IMR-90 (cell line): ENCODE measurements around the gene MAGEB2. TPM values are rescaled to one million over a fixed set of nuclear protein-coding genes. Genes with fewer than 3 reads are reported as not detected.

Experiments used
- ATAC-seq: fragments of 200-7000 bp; cut with Tn5 transposase; 2 replicates; pipeline ENCODE4 v1.9.1; 2020; ENCODE audit warnings: low read depth, mild to moderate bottlenecking, moderate library complexity
- BruUV-seq: library from RNA; stranded (reverse); fragments of 400-500 nt; replicated peaks from 2 replicates; lab custom pipeline; 2021; lab: Mats Ljungman, UMichigan
- CTCF ChIA-PET: fragments of 300-600 bp; formaldehyde crosslinking; extraction: SDS; loops from one replicate; lab custom pipeline; 2021; ENCODE audit warnings: antibody characterized with exemption; lab: Yijun Ruan, JAX
- POLR2A ChIA-PET: fragments of 300-600 bp; sonication (Branson Sonifier 250); formaldehyde crosslinking; loops from one replicate; lab custom pipeline; 2022; ENCODE audit warnings: antibody characterized with exemption; ENCODE audit not compliant: unreplicated experiment; lab: Charles Lee
- DNase-seq: peaks from one replicate; pipeline ENCODE4 v3.0.0; 2013
- H2AFZ ChIP-seq: replicated peaks from 2 replicates; pipeline ENCODE3; 2013; ENCODE audit warnings: low read length, mild to moderate bottlenecking; ENCODE audit not compliant: poor library complexity
- H2AK5ac ChIP-seq: 2 replicates; pipeline ENCODE4 v1.6.1; 2013; ENCODE audit warnings: low read depth, low read length, inconsistent platforms
- H2AK9ac ChIP-seq: replicated peaks from 2 replicates; pipeline ENCODE3; 2013; ENCODE audit warnings: mild to moderate bottlenecking, low read depth, low read length, moderate library complexity; ENCODE audit not compliant: poor library complexity
- H2BK120ac ChIP-seq: 2 replicates; pipeline ENCODE4 v1.6.1; 2013; ENCODE audit warnings: low read depth, low read length, inconsistent platforms
- H2BK15ac ChIP-seq: 3 replicates; pipeline ENCODE4 v1.6.1; 2013; ENCODE audit warnings: low read depth, low read length, inconsistent platforms
- H2BK20ac ChIP-seq: 2 replicates; pipeline ENCODE4 v1.6.1; 2013; ENCODE audit warnings: low read depth, mild to moderate bottlenecking, inconsistent platforms, low read length, moderate library complexity
- H2BK5ac ChIP-seq: 2 replicates; pipeline ENCODE4 v1.6.1; 2013; ENCODE audit warnings: mild to moderate bottlenecking, low read depth, low read length, inconsistent platforms; ENCODE audit not compliant: poor library complexity, severe bottlenecking
- H3K14ac ChIP-seq: replicated peaks from 2 replicates; pipeline ENCODE4 v1.6.1; 2013; ENCODE audit warnings: low read depth, low read length, inconsistent platforms
- H3K18ac ChIP-seq: 2 replicates; pipeline ENCODE4 v1.6.1; 2013; ENCODE audit warnings: low read depth, low read length, control low read depth
- H3K23ac ChIP-seq: 2 replicates; pipeline ENCODE4 v1.6.1; 2013; ENCODE audit warnings: low read depth, low read length, inconsistent platforms
- H3K27ac ChIP-seq: 2 replicates; pipeline ENCODE4 v1.5.1; 2013; ENCODE audit warnings: mild to moderate bottlenecking, control low read depth, low read length; ENCODE audit not compliant: insufficient read depth
- H3K27me3 ChIP-seq: 2 replicates; pipeline ENCODE4 v1.6.1; 2013; ENCODE audit warnings: low read length; ENCODE audit not compliant: control insufficient read depth, insufficient read depth
- H3K36me3 ChIP-seq: 2 replicates; pipeline ENCODE4 v1.6.1; 2013; ENCODE audit warnings: low read length, mixed read lengths; ENCODE audit not compliant: control insufficient read depth, insufficient read depth
- H3K4ac ChIP-seq: 2 replicates; pipeline ENCODE4 v1.6.1; 2013; ENCODE audit warnings: low read depth, low read length, inconsistent platforms
- H3K4me1 ChIP-seq: 2 replicates; pipeline ENCODE4 v1.6.1; 2013; ENCODE audit warnings: low read length, mixed read lengths; ENCODE audit not compliant: control insufficient read depth, insufficient read depth
- H3K4me2 ChIP-seq: 2 replicates; pipeline ENCODE4 v1.6.1; 2013; ENCODE audit warnings: low read depth, mild to moderate bottlenecking, control low read depth, low read length, moderate library complexity
- H3K4me3 ChIP-seq: 2 replicates; pipeline ENCODE4 v1.5.1; 2013; ENCODE audit warnings: low read depth, mild to moderate bottlenecking, control low read depth, low read length, moderate library complexity; ENCODE audit not compliant: insufficient read depth
- H3K56ac ChIP-seq: 2 replicates; pipeline ENCODE4 v1.6.1; 2013; ENCODE audit warnings: low read length, inconsistent platforms; ENCODE audit not compliant: insufficient read depth; ENCODE audit errors: extremely low read depth
- H3K79me1 ChIP-seq, 2 experiments: 2 replicates each; pipeline ENCODE4 v1.6.1; 2013; ENCODE audit warnings: low read length in 2 of 2, inconsistent platforms in 1 of 2, low read depth in 1 of 2
- H3K9ac ChIP-seq: 2 replicates; pipeline ENCODE4 v1.6.1; 2013; ENCODE audit warnings: low read depth, low read length, control low read depth
- H3K9me1 ChIP-seq: 2 replicates; pipeline ENCODE4 v1.6.1; 2013; ENCODE audit warnings: low read length, inconsistent platforms; ENCODE audit not compliant: insufficient read depth
- H3K9me3 ChIP-seq: 2 replicates; pipeline ENCODE4 v1.6.1; 2013; ENCODE audit warnings: low read length; ENCODE audit not compliant: control insufficient read depth, insufficient read depth
- H4K20me1 ChIP-seq: 2 replicates; pipeline ENCODE4 v1.6.1; 2013; ENCODE audit warnings: low read length, inconsistent platforms; ENCODE audit not compliant: insufficient read depth
- H4K5ac ChIP-seq: 2 replicates; pipeline ENCODE4 v1.6.1; 2013; ENCODE audit warnings: mild to moderate bottlenecking, low read depth, low read length, control low read depth
- H4K8ac ChIP-seq, 2 experiments: 2 replicates each; pipeline ENCODE4 v1.6.1; 2013; ENCODE audit warnings: low read depth in 2 of 2, low read length in 2 of 2, control low read depth in 1 of 2, inconsistent platforms in 1 of 2
- H4K91ac ChIP-seq: 2 replicates; pipeline ENCODE4 v1.6.1; 2013; ENCODE audit warnings: low read depth, low read length, inconsistent platforms; ENCODE audit not compliant: insufficient read depth
- CHD1 ChIP-seq: IDR thresholded peaks from 2 replicates; pipeline ENCODE4 v1.6.1; 2012; ENCODE audit warnings: low read depth, low read length, improper control_type of control experiment
- MAZ ChIP-seq: IDR thresholded peaks from 2 replicates; pipeline ENCODE4 v1.6.1; 2012; ENCODE audit warnings: low read depth, mild to moderate bottlenecking, low read length, improper control_type of control experiment, moderate library complexity, borderline replicate concordance
- WGBS, 2 experiments: methylation state at CpG; one replicate each; pipeline versions ENCODE4 v1.1.5 to v1.1.7; 2013; ENCODE audit warnings: missing lambda C conversion rate in 2 of 2; ENCODE audit not compliant: insufficient read length in 1 of 2; ENCODE audit errors: extremely low coverage in 2 of 2; 5-methylcytosine and 5-hydroxymethylcytosine counted together
- dilution Hi-C: fragments of 300-500 bp; cut with HindIII; formaldehyde crosslinking; loops from one replicate; pipeline ENCODE4 v1.14.3; 2018; ENCODE audit warnings: low sequenced_read_pairs; ENCODE audit not compliant: unreplicated experiment
- in situ Hi-C: fragments of 300-500 bp; cut with MboI; formaldehyde crosslinking; loops from 3 replicates; pipeline ENCODE4 v1.14.3; 2019; ENCODE audit warnings: low sequenced_read_pairs, inconsistent platforms, mixed read lengths
- intact Hi-C: fragments of 100-400 bp; cut with micrococcal nuclease; formaldehyde crosslinking; loops from 2 replicates; pipeline ENCODE4 v1.10.0; 2022
- polyA plus RNA-seq, 3 experiments: library from polyadenylated mRNA; depleted of rRNA; stranded (reverse); fragments of >200 nt; gene quantifications; 2 replicates each; pipeline ENCODE4 v1.2.3, GENCODE V29; 2012; ENCODE audit warnings: low replicate concordance in 1 of 3
- total RNA-seq: library from RNA; depleted of rRNA; stranded (reverse); fragments of >200 nt; gene quantifications from 2 replicates; pipeline ENCODE4 v1.2.3, GENCODE V29; 2012

MAGEB2 gene
- total and polyA plus RNA-seq, 2 of the 4 experiments (the other 2 are of a cell fraction) = not detected

GRCh38 chrX:30217465-30217864 is 2.1 kb downstream of the MAGEB2 start:
- H2BK5ac ChIP-seq = no peak overlapping the region
- POLR2A ChIA-PET = no interaction called here
- intact Hi-C loops (no loop called here), in situ Hi-C loops (no loop called here), dilution Hi-C loops (no loop called here)
- DNase-seq = no peak
- no peak overlapping the region for H2AFZ ChIP-seq
- no peak overlapping the region for H3K18ac ChIP-seq
- no peak overlapping the region for H3K4me3 ChIP-seq
- no peaks in the 10 kb centered on the region for H3K36me3 ChIP-seq
- H3K14ac ChIP-seq = no peak overlapping the region
- H3K79me1 ChIP-seq = no peaks in the 10 kb centered on the region
- CTCF ChIA-PET = no interaction called here
- no peak overlapping the region for H3K9ac ChIP-seq
- no peak overlapping the region for H2BK15ac ChIP-seq
- BruUV-seq = no TSS peak
- no peaks in the 10 kb centered on the region for H3K27me3 ChIP-seq
- no peak overlapping the region for H3K27ac ChIP-seq
- H3K56ac ChIP-seq = no peak overlapping the region
- no peak for ATAC-seq
- TF ChIP-seq CHD1 = no peak
- no peak for TF ChIP-seq MAZ
- no peak overlapping the region for H2BK20ac ChIP-seq
- no peak overlapping the region for H4K91ac ChIP-seq
- no peak overlapping the region for H2AK5ac ChIP-seq
- no CpG with 5 or more reads among the region's 1 CpG for WGBS, 2 experiments
- no peaks in the 10 kb centered on the region for H3K4me1 ChIP-seq
- no peaks in the 10 kb centered on the region for H3K9me1 ChIP-seq
- no peak overlapping the region for H2BK120ac ChIP-seq
- H3K4ac ChIP-seq = no peak overlapping the region
- H3K23ac ChIP-seq = no peak overlapping the region
- no peak overlapping the region for H4K8ac ChIP-seq
- H3K4me2 ChIP-seq = no peak overlapping the region
- H2AK9ac ChIP-seq = no peak overlapping the region
- no peaks in the 10 kb centered on the region; the same call in 1 of the 2 replicates for H3K9me3 ChIP-seq
- no peaks in the 10 kb centered on the region for H4K20me1 ChIP-seq
- no peak overlapping the region for H4K5ac ChIP-seq
